Activated effector memory CD4-positive, alpha-beta T cell treated with anti-CD3 and anti-CD28 coated beads, Interleukin-2, amount 50 U/mL, for 16 hours (primary cell): ENCODE measurements around the gene LCN10.
"Not testable (repeated sequence)": the region's sequence is repeated elsewhere in the genome, so short reads cannot be mapped to it uniquely, and the experiment has no call there.

Experiments used
- DNase-seq: peaks from one replicate; pipeline ENCODE4 v3.0.0-alpha.2; 2020

The LCN10 gene

DNA sequence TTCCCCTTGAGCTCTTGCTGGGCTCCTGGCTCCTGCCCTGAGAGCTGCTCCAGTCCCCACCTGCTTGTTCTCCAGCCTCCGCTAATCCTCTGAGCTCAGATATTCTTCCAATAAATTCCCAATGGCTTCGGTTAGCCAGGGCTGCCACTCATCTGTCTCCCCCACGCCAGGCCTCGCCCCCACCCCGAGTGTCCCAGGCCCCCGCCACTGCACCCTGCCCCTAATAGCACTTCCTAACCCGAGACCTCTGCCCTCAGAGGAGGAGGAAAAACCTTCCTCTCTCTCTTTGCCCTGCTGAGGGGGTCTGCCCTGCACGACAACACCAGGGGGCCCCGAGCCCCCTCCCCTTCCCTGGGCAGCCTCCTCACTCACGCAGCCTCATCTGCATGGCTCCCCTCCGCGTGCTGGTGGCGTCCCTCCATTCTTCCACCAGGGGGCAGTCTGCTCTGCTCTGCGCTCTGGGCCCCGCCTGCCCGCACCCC, 27.0 kb upstream of the LCN10 start:
- DNase-seq = peak; percentile 81

DNA sequence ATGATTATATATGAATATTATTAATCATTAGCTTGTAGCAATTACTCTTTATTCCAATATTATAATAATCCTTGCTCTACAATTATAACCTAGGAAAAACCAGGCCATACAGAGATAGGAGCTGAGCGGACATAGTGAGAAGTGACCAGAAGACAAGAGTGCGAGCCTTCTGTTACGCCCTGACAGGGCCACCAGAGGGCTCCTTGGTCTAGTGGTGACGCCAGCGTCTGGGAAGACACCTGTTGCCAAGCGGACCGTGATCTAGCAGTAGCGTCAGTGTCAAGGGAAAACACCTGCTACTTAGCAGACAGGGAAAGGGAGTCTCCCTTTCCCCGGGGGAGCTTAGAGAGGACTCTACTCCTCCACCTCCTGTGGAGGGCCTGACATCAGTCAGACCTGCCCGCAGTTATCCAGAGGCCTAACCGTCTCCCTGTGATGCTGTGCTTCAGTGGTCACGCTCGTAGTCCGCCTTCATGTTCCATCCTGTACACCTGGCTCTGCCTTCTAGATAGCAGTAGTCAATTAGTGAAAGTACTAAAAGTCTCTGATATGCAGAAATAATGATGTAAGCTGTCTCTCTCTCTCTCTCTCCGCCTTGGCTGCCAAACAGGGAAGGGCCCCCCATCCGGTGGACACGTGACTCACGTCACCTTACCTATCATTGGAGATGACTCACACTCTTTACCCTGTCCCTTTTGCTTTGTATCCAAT, 23.8 kb upstream of the LCN10 start:
- peak; percentile 85 for DNase-seq

DNA sequence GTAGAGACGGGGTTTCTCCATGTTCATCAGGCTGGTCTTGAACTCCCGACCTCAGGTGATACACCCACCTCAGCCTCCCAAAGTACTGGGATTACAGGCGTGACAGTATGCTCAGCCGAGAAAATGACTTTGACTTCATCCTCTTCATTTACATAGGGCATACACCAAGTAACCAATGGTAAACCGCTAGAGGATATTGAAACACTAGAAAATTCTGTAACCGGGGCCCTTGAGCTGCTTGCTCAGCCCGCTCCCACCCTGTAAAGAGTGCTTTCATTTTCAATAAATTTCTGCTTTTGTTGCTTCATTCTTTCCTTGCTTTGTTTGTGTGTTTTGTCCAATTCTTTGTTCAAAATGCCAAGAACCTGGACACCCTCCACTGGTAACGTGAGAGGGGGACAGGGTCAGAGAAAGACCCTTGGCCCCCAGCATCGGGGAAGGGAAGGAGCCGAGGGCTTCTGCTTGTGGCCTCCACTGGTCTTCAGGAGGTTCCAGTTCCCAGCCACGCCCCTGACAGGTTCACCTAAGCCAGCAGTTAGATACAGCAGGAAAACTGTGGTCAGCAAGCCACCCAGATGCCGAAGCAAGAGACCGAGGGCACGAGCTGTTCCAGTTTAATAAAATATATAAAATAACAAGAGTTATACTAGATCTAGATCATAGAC, 23.1 kb upstream of the LCN10 start:
- peak; percentile 61 for DNase-seq

DNA sequence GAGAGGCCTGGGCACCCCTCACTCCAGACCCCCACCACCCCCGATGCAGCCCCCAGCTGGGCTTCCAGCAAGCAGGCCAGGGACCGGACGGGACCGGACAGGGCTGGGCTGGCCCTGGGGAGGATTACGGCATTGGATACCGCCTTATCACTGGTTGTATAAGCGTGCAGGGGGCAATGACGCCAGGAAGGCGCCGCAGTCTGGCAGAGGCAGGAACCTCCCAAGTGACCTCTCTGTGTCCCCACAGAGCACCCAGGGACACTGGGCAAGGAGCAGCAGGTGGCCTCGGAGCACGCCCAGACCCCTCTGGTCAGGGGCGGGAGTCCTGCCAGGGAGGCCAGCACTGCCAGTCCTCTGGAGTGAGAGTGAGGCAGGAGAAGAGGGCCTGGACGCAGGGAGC, 22.3 kb upstream of the LCN10 start:
- peak; percentile 56 for DNase-seq

DNA sequence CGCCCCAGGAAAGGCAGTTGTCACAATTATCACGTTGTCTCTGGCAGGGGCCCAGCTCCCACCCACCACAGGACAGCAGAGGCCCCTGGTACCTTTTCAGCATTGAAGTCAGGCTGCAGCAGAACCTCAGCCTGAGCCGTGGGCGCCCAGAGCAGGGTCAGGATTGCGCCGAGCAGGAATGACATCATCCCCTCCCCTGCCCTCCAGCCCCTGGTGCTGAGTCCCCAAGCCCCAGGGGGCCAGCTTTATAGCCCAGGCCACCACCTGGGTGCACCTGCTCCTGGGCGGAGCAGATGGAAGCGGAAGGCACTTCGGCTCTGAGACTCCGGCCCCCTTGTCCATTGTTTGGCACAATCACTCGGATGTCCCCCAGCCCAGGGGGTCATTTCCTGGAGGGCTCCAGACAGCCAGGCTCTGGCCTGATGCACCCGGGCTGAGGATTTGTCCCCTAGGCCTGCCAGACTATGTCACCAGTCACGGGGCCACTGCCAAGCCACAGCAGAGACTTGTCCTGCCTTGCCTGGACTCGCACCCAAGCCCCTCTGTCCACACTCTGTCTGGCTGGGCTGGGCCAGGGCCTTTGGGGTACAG, 21.7 kb upstream of the LCN10 start, which contains the start of gene LCN15:
LCN15 (minus strand) TSS at position 218 of the 591 bp plus-strand sequence; CDS start at position 188, 30 bp downstream.
- peak; percentile 59 for DNase-seq

DNA sequence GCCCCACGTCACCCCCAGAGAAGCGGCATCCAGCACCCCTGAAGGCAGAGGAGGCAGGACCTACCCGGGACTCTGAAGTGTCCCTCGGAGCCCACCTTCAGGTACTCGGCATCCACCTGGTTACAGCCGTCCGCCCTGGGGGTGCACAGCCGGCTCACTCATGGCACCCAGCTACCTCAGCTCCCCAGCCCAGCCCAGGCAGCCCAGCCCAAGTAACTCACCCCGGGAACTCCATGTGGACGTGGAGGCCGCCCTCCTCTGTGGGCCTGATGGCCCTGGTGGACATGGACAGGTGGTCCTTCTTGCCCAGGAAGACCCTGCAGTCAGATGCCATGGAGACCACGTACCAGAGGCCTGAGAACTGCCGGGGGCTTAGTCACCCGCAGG, 20.9 kb upstream of the LCN10 start:
- peak; percentile 58 for DNase-seq

DNA sequence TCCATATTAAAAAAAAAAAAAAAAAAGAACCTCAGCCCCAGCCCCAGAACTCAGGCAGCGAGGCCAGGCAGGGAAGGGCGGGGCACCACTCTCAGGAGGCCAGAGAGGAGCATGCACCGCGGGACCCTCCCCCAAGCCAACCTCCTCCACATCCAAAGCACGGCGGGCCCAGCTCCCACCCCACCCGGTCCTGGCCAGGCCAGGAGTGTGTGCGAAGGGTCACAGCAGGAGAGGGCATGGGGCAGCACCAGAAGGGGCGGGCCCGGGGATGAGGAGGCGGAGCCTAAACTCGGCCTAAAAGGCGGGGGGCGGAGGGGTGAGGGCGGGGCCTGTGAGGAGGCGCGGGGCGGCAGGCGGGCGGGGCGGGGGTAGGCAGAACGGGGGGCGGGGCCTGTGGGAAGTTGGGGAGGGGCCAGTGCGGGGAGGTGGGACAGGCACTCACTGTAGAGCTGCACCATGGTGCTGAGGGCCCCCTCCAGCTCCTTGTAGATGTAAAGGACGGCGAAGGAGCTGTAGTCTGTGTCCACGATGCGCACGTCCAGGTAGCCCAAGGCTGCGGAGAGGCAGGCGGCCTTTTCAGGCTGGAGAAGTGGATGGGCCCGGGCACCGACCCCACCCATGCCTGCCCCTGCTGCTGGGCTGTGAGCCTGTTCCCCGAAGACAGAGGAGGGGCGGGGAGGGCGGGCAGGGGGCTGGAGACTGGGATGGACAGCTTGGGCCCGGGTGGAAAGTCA, 20.3 kb upstream of the LCN10 start:
- peak; percentile 75 for DNase-seq

DNA sequence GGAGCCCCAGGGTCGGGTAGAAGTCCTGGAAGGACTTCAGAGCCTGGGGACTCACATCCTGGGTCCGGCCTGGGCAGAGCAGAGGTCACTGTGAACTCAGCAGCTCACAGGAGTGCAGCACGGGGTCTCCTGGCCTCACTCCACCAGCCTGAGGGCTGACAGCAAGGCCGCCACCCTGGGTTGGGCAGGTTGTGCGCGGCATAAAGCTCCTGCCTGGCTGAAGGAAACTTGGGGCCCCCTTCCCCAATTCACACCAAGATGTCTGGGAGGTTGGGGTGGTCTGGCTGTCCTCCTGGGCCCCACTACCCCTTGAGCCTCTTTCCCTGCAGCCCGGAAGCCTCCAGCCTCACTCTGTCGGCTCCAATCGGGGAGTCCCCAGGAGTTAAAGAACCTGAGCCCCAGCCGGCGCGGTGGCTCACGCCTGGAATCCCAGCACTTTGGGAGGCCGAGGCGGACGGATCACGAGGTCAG, 19.5 kb upstream of the LCN10 start:
- DNase-seq = no peak

DNA sequence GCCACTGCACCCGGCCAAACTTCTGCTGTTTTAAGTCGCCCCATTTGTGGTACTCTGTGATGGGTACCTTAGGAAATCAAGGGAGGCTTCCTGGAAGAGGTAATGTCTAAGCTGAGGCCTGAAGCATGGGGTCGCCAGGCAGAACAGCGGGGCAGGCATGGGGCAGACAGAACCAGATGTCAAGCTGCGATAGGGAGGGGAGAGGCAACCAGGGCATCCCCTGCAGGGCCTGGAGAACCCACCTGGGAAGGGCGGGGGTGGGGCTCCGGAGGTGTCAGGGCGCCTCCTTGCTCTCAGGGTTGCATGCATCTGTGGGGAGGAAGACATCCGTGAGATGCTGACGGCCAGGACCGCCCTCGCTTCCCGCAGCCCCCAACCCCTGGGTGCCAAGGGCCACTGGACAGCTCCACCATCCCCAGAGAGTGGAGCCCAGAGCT, 18.8 kb upstream of the LCN10 start:
- DNase-seq = no peak

DNA sequence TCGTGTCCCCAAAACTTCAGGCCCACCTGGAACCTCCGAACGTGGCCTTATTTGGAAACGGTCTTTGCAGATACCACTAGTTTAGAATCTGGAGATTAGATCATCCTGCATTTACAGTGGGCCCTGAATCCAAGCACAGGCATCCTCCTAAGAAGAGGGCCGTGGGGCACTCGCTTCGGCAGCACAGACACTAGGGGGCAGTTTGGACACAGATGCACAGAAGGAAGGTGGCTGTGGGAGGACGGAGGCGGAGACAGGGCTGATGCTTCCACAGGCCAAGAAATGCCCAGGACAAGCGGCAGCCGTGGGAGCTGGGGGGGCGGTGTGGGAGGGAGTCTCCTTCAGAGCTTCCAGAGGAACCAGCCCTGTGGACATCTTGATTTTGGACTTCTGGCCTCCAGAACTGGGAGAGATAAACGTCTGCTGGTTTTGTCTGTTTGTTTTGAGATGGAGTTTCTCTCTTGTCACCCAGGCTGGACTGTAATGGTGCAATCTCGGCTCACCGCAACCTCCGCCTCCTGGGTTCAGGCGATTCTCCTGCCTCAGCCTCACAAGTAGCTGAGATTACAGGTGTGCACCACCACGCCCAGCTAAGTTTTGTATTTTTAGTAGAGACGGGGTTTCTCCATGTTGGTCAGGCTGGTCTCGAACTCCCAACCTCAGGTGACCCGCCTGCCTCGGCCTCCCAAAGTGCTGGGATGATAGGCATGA, 18.2 kb upstream of the LCN10 start:
- DNase-seq = not testable (repeated sequence)

DNA sequence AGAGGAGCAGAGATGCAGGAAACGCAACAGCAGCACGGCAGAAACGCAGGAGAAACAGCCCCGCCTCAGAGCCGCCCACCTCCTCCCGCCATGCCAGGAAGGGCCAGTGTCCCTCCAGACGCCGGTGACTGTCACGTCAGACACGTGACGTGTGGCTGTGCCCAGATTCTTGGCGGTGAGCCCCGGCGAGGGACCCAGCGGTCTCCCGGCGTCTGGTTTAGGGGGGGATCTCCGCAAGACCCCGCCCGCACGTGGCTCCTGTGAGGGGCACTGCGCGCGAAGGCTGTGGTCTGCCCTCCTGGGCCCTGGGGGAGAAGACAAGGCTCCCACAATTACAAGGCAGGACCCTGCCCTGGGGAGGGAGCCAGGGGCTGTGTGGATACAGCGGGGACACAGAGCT, 17.7 kb upstream of the LCN10 start:
- DNase-seq = no peak

DNA sequence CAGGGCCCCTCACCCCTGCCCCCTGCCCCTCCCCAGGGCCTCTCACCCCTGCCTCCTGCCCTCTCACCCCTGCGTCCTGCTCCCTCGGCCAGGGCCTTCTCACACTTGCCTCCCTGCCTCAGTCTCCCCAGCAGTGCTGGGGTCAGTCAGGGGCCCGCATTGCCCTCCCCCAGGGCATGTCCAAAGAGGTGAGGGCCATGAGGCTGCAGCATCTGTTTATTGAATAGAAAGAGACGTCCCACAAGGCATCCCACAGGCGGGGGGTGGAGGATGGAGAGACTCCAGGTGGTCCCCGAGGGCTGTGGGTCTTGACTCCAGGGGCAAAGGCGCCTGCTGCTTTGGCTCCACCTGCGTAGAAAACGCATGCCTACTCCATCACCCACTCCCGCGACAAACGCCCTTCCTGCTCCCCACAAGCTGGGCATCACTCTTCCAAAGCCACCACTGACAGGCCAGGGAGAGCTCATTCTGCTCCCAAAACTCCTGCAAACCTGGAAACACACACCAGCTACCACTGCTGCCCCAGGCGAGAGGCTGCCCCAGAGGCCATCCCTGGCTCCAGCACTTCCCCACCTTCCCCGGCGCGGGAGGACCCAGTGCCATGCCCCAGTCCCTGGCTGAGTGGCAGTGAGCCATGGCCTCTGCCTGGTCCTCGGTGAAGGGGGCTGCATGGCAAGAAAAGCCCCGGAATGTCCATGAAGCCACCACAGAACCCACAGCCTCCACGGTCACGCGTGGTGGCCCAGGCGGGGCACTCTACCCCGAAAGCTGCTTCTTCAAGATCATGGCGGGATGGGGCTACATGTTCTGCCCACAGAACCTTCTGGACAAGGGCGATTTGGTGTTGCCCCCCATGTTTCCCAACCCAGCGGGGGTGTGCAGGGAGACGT, 16.9 kb upstream of the LCN10 start:
- DNase-seq = no peak

DNA sequence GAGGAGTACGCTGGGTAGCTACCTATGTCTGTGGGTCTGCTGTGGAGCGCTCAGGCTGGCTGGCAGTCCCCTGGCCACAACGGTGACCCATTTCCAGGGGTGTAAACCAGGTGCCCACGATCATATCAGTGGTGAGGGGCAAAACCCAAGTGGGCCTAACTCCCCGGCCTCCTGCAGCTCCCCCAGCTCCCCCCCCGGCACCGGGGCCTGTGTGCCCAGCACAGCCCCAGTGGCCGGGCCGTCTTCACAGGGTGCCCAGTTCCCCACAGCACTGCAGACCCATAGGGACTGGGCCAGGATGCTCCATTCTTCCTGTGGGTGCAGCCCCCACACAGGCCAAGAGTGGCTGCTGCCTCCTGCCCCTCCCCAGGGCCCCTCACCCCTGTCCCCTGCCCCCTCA, 16.3 kb upstream of the LCN10 start:
- DNase-seq = no peak

DNA sequence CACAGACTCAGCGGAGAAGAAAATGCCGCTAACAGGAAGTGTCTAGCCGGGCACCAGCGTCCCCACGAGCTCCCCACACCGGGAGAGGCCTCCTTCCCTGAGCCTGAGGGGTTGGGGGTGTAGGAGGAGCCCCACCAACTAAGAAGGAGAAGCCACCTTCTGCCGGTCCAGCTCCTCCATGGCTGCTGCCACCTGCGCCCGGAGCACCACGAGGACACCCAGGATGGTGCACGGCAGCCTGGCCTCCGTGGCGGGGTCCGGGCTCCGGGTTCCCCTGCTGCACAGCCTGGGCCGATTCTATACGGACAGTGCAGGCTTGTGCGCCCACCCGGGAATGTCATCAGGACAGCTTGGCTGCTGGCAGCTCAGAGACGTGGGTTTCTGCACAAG, 15.0 kb upstream of the LCN10 start:
- DNase-seq = no peak

DNA sequence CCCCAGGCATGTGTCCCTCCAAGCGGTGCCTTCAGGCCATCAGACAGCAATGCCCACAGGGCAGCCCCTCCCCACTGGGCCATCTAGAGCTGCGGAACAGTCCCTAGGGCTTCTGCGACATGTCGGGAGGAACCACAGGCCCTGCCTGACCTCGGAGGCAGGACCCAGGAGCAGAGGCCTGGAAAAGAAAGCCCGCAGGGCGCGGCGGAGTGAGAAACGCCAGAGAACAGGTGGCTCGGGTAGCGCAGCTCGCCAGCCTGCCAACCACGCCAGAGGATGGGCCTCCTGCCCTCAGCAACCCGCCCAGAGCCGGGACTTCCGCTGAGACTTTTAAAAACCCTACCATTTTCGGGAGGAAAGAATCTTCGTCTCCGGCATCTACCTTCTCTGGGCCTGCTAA, 14.6 kb upstream of the LCN10 start:
- no peak for DNase-seq

DNA sequence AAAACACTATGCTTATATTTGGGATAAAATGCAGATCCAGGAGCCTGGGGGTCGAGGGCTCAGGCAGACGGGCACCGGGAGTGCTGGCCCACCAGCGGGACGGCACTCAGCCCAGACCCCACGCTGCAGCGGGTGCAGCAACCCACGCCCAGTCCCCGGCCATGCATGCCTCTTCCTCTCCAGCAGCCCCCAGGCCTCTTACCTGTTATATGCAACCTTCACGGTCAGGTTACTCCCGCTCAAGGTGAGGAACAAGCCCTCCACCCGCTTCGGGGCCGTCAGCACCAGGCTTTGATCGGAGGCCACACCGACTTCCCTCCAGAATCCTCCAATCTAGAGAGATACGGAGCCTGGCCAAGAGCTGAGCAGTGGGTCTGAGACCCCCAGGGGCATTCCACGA, 14.1 kb upstream of the LCN10 start:
- DNase-seq = no peak

DNA sequence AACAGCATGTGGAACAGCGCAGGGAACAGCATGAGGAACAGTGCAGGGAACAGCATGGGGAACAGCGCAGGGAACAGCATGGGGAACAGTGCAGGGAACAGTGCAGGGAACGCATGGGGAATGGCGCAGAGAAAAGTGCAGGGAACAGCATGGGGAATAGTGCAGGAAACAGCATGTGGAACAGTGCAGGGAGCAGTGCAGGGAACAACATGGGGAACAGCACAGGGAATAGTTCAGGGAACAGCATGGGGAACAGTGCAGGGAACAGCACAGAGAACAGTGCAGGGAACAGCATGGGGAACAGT, 13.3 kb upstream of the LCN10 start:
- DNase-seq = no peak

DNA sequence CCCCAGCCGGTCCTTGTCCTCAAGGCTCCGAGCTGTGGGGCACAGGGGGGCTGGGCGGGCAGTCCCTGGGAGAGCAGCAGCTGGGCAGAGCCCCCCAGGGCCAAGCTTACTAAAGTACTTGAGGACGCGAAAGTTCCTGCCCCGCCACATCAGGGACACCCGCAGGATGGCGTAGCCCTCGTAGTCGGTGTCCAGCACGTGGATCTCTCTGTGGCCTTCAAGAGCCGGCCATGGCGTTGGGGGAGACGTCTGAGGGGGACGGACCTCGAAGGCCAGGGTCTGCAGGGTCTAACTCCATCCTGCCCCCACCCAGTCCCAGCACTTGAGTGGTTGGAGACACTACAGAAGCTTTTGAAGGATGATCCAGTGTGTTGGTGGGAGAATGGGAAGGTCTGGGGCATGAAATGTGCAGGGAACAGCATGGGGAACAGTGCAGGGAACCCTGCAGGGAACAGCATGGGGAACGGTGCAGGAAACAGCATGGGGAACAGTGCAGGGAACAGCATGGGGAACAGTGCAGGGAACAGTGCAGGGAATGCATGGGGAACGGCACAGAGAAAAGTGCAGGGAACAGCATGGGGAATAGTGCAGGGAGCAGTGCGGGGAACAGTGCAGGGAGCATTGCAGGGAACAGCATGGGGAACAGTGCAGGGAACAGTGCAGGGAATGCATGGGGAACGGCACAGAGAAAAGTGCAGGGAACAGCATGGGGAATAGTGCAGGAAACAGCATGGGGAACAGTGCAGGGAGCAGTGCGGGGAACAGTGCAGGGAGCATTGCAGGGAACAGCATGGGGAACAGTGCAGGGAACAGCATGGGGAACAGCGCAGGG, 12.8 kb upstream of the LCN10 start:
- DNase-seq = not testable (repeated sequence)

DNA sequence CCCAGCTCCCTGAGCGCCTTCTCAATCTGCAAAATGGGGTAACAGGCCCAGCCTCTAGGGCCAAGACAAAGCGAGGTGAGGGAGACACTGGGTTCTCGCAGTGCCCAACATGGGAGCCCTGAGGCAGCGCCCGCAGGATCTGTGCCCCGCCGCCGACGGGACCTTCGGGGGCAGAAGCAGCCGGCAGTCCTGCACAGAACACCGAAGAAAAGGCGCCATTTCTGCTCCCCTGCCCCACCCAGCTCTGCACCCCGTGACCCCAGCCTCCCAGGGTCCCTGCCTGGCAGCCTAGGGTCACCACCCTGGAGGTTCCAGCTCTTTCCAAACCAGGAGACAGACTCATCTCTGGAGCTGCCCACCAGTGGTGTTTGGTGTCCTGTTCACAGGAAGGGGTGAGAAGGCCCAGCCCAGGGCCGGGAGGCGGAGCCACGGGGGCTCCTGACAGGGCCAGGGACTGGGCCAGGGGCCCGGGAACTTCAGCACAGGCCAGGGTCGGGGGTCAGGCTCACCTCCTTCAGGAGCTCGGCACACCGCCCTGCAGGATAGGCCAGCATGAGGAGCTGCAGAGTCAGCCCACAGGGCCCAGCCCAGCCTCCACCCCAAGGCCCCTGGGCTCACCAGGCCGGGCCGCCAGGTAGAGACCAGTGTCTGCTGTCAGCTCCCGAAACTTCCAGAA, 12.0 kb upstream of the LCN10 start:
- no peak for DNase-seq

DNA sequence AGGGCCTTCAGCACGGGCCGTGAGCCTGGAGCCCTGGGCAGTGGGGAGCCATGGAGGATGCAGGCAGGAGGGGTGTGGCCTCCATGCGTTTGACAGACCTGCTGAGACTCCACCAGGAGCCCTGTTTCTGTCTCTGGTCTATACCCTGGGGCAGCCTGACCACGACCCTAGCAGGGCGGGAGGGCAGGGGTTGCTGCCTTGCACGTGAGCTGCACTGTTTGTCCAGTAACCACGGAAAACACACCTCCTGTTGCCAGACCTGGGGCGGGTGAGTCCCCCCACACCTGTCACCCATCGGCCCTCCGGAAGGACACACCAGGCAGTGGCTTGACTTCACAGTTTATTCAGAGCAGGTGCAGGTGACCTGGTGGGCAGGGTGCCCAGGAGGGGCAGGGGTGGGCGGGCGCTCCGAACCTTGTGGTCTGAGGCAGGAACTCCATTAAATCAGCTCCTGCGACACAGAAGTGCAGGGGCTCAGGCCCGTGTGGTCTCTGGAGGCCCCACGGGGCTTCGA, 11.4 kb upstream of the LCN10 start:
- DNase-seq = no peak
